C4-2B (cell line): ENCODE data around the gene ATG4A.

Experiments
- CTCF ChIP-seq: fragments of 450-650 bp; conservative IDR thresholded peaks from 2 replicates; pipeline ENCODE4 v1.5.1; 2017; ENCODE audit warnings: mild to moderate bottlenecking
- ZFX ChIP-seq: fragments of 450-650 bp; IDR thresholded peaks from 2 replicates; pipeline ENCODE4 v1.6.1; 2017

DNA sequence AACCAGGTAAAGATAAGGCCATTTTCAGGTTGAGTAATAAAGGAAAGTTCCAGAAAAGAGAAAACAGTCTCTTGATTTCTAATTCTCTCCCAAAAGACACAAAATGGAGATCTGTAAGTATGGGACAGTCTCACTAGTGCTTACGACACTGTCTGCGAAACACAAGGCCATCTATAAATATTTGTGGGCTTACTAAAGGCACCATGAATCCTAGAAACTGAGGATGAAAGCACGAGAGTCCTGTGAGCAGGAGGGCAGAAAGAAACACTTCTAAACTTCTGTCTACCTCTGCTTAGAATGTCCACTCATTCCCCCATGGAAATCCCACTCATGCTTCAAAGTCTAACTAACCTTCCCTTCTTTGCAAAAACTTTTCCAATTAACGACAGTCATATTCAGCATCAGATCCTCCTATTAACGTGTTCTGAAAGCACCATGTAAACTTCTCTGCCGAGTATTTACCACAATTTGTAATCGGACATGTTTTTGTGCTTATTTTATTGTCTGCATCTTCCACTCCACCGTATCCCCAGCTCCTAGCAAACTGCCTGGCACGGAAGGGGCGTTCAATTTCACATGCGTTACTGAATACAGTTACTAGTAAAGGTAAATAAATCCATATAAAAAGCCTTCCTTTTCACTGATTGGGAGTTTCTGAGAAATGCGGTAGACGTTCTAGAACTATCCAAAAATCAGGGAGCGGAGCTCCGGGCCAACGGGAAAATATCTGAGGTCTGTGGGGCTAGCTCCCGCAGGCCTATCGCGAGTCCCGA lies 901 bp upstream of the ATG4A start:
- TF ChIP-seq CTCF (no peak), ZFX (no peak)
